SK-N-MC (cell line): ENCODE data around the gene SPECC1.
"Not testable (repeated sequence)": the region's sequence is repeated elsewhere in the genome, so short reads cannot be mapped to it uniquely, and the experiment has no call there.

Experiments used
- DNase-seq: peaks from one replicate; pipeline ENCODE4 v3.0.0-alpha.2; 2011; ENCODE audit warnings: low read depth, low spot score
- H3K27ac ChIP-seq: fragments of 200-600 bp; sonication (generic); 2 replicates; pipeline ENCODE4 v1.5.1; 2016; ENCODE audit warnings: mixed run types
- H3K36me3 ChIP-seq: fragments of 200-600 bp; sonication (generic); 2 replicates; pipeline ENCODE4 v1.6.1; 2017; ENCODE audit warnings: antibody characterized with exemption, low read length, mixed read lengths; ENCODE audit not compliant: insufficient read depth
- H3K4me3 ChIP-seq: fragments of 200-600 bp; sonication (generic); 2 replicates; pipeline ENCODE4 v1.5.1; 2016
- H3K9ac ChIP-seq: fragments of 200-600 bp; sonication (generic); 2 replicates; pipeline ENCODE4 v1.8.0; 2017; ENCODE audit warnings: mixed run types, mixed read lengths; ENCODE audit not compliant: insufficient read length
- H3K9me3 ChIP-seq: fragments of 200-600 bp; sonication (generic); 2 replicates; pipeline ENCODE4 v1.6.1; 2017; ENCODE audit warnings: low read depth, mild to moderate bottlenecking, antibody characterized with exemption, low read length, moderate library complexity, mixed read lengths
- EZH2 ChIP-seq: fragments of 200-600 bp; sonication (generic); IDR thresholded peaks from one replicate; pipeline ENCODE4 v1.6.1; 2017; ENCODE audit warnings: antibody characterized with exemption
- FOXP2 ChIP-seq: optimal IDR thresholded peaks from 2 replicates; pipeline ENCODE3; 2011; ENCODE audit warnings: mild to moderate bottlenecking, moderate library complexity; ENCODE audit not compliant: insufficient read depth; ENCODE audit errors: extremely low read length, control extremely low read depth
- POLR2AphosphoS5 ChIP-seq: IDR thresholded peaks from 2 replicates; pipeline ENCODE4 v1.6.1; 2012; ENCODE audit warnings: mild to moderate bottlenecking, low read depth, low read length, borderline replicate concordance

SPECC1 gene

DNA sequence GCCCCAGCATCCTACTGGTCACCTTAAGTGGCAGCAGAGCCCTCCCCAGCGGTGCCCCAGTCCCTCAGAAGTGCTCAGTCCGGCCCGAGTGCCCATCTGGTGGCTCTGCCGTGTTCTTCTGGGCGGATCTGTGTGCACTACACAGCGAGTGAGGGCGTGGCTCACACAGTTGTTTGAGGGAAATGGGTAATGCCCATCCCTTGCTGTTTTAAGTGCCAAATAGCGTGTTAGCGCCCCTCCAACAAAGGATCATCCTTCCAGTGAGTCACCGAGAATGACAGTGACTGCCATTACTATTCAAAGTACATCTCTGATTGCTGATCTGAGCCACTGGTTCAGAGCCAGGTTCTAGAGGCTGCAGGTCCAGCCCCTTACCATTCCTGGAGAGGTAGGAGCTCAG, 306.2 kb downstream of the SPECC1 start:
- Histone ChIP-seq H3K9ac (no peak overlapping the region), H3K9me3 (no peaks in the 10 kb centered on the region), H3K4me3 (no peak overlapping the region), H3K36me3 (no peaks in the 10 kb centered on the region), H3K27ac (no peak overlapping the region)
- TF ChIP-seq EZH2 (no peak), FOXP2 (no peak), POLR2AphosphoS5 (no peak)
- no peak for DNase-seq

DNA sequence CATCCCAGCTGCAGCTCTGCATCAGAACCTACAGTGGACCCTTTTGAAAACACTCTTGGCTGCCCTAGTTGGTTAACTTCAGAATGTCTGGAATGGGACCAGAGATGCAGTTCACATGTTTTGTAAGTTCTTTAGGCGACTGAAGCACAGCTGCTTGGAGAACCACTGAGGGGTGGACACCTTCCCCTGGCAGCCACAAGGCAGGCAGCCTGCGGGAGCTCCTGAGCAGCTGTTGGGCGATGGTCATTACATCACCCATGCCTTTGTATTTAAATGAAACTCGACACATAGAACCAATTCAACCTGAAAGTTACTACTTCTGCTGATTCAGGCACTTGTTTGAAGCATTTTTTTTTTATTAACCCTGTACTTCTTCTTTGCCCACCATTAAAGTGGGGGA, 306.7 kb downstream of the SPECC1 start:
- H3K36me3 ChIP-seq = no peaks in the 10 kb centered on the region
- DNase-seq = no peak

DNA sequence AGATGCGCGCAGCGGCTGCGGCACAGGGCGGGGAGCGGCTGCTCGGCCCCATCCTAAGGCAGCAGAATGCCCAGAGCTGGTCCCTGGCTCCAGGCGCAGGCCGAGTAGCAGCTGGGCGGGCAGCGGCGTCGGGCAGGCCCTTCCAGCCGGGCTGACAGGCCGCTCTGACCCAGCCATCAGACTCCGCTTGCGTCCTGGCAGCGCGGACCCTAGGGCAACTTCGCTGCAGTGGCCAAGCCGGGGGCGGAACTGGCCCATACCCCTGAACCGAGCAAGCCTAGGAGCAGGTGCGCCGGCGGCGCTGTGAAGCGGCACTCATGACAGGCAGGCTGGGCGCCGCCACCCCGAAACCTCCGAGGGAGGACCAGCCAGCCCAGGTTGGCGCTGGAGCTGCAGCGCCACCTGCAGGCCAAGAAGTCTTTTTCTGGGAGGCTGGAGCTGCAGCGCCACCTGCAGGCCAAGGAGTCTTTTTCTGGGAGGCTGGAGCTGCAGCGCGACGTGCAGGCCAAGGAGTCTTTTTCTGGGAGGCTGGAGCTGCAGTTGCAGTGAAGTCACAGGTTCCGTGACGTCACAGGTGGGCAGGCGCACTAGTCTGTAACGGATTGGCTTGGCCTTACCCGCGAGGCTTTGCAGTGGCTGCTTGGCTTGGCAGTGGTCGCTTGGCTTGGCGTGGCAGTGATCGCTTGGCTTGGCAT, 311.5 kb downstream of the SPECC1 start:
- not testable (repeated sequence) for DNase-seq, H3K36me3 ChIP-seq, H3K4me3 ChIP-seq, H3K9ac ChIP-seq, H3K27ac ChIP-seq, H3K9me3 ChIP-seq

More for the DNA sequence above, 306.7 kb downstream of the SPECC1 start:
- Histone ChIP-seq H3K9ac (no peak overlapping the region), H3K9me3 (no peaks in the 10 kb centered on the region), H3K4me3 (no peak overlapping the region), H3K27ac (no peak overlapping the region)
- no peak for TF ChIP-seq EZH2
- no peak for TF ChIP-seq FOXP2
- no peak for TF ChIP-seq POLR2AphosphoS5

DNA sequence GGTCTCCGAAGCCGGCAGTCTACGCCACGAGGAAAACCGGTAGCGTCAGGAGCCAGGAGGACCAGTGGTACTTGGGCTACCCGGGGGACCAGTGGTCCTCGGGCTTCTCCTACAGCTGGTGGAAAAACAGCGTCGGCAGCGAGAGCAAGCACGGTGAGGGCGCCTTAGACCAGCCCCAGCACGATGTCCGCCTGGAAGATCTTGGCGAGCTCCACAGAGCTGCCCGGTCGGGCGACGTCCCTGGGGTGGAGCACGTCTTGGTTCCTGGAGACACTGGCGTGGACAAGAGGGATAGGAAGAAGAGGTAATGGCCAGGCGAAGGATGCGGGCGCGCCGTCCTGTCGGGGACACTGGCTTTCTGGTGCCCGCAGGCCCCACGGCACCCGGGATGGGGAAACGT, 312.2 kb downstream of the SPECC1 start:
- not testable (repeated sequence) for H3K9me3 ChIP-seq, H3K27ac ChIP-seq, H3K36me3 ChIP-seq, DNase-seq, H3K4me3 ChIP-seq, H3K9ac ChIP-seq

DNA sequence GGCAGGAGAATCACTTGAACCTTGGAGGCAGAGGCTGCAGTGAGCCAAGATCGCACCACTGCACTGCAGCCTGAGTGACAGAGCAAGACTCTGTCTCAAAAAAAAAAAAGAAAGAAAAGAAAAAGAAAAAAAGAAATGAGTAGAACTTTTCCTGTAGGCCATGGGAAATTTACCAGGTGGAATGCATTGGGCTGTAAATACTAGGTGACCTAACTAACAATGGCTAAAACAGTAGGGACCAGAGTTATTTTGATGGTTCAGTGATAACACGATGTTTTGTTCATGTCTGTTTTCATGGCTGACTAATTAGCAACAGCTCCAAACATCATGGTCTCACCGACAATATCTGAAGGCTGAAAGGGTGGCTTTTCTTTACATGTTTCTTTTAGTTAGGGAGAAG, 318.6 kb downstream of the SPECC1 start:
- not testable (repeated sequence) for H3K36me3 ChIP-seq, H3K9ac ChIP-seq, H3K27ac ChIP-seq, H3K9me3 ChIP-seq, DNase-seq, H3K4me3 ChIP-seq

DNA sequence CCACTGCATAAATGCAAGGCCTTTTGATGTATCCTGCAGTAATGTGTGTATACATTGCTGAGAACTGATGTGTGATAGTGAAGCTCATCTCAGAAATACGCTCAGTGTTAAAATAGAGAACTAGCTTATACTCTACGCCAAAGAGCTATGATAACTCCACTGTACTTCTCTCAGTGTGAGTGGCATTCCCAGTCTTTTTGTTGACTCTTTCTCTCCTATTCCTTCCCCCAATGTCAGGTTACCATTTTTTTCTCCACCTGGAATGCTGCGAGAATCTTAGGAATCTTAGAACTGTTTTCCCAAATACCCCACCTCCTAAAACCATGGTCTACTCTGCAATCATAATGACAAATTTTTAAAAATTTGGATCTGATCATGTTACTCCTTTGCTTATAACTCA, 342.2 kb downstream of the SPECC1 start:
- not testable (repeated sequence) for DNase-seq, H3K4me3 ChIP-seq, H3K36me3 ChIP-seq, H3K27ac ChIP-seq, H3K9me3 ChIP-seq, H3K9ac ChIP-seq

DNA sequence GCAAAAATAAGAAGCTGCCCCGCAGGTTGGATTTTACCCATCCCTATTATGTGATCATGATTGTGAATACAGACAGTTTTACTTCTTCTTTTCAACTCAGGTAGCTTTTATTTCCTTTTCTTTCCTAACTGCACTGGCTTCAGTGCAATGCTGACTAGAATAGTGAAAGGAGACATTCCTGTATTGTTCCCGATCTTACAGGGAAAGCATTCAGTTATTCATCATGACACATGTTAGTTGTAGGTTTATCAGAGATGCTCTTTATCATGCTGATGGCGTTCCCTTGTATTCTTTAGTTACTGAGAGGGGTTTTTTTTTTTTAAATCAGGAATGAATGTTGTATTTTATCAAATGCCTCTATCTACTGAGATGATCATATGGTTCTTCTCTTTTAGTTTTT, 343.4 kb downstream of the SPECC1 start:
- H3K9me3 ChIP-seq, H3K36me3 ChIP-seq, H3K9ac ChIP-seq, H3K27ac ChIP-seq, H3K4me3 ChIP-seq, DNase-seq: not testable (repeated sequence)

DNA sequence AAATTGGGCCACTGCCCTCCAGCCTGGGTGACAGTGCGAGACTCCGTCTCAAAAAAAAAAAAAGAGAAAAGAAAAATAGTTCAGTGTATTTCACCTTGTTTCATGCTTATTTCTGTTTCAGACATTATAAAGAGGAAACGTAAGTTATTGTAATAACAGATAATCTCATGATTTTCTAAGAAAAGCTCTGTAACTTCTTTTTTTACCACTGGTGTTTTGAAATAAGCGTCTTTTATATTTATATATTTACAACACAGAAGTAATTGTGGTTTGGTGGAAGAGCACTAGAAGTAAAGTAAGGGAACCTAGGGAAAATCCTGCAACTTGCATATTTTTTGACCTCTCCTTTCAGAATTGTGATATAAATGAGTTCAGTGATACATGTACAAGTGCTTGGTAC, 354.7 kb downstream of the SPECC1 start:
- H3K27ac ChIP-seq = not testable (repeated sequence)

More for the DNA sequence above, 354.7 kb downstream of the SPECC1 start:
- H3K9me3 ChIP-seq, H3K9ac ChIP-seq, H3K36me3 ChIP-seq, H3K4me3 ChIP-seq, DNase-seq: not testable (repeated sequence)
